OCI-LY7 (cell line): ENCODE data around the gene DIAPH2.

Experiments
- CTCF ChIP-seq: fragments of 200-600 bp; sonication (generic); conservative IDR thresholded peaks from 2 replicates; pipeline ENCODE4 v1.5.1; 2014; ENCODE audit warnings: mild to moderate bottlenecking, antibody characterized with exemption, low read length, moderate library complexity, mixed read lengths
- EZH2phosphoT487 ChIP-seq: fragments of 200-600 bp; sonication (generic); IDR thresholded peaks from 2 replicates; pipeline ENCODE4 v1.6.1; 2018; ENCODE audit warnings: low read depth, borderline replicate concordance, mild to moderate bottlenecking, mixed run types, antibody characterized with exemption, low read length, moderate library complexity, mixed read lengths

- no peak for TF ChIP-seq CTCF
- no peak for TF ChIP-seq EZH2phosphoT487
These were observed 58.9 kb downstream of the DIAPH2 start for GRCh38 chrX:96743367-96744073.
